ENCODE results near the gene CENPF.

CENPF gene

DNA sequence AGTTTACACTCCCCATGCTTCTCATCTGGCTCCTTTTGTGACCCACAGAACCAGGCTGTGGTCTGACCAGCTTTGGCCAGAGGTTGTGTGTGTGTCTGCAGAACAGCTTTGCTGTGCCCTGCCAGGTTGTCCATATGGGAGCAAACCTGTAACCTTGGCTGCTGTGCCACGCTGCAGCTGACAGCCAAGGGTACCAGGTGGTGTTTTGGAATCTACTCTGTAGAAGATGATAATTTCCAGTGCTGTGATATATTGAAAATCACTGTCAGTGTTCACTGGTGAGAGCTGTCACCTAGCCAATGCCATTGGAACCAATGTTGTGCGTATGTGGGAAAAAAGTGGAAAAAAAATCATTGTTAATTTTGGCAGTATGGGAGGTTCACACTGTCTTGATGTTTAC is 18.2 kb downstream of the CENPF start:
- ChIA-PET CTCF (interaction anchor here (0.8 to 1.8 kb wide), 4 partner anchors 18 to 289 kb away, joined by 3 to 6 read pairs (median 4); no protein-coding TSS in a partner anchor), POLR2A (no interaction called here)

DNA sequence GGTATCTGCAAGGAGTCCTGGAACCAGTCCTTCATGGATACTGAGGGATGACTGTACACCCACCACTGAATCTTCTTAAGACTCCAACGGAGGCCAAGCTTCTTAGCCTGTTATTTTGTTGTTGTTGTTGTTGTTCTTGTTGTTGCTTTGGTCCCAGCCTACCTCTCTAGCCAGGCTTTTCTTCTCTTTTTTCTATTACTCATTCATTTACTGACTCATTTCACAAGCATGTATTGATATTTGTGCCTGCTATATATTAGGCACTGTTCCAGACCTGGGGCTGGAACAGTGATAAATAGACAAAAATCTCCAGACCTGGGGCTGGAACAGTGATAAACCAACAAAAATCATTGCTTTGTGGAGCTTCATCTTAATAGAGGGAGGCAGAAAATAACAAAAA is 20.4 kb downstream of the CENPF start:
- TF ChIP-seq CTCF (IDR thresholded peaks at IDR 0.05; ENCODE audit: control extremely low read depth, extremely low read depth, low read depth, missing control alignments): no peak
- DNase-seq (ENCODE audit: extremely low spot score): no peak
- ChIA-PET CTCF (no interaction called here), POLR2A (no interaction called here)

More for the DNA sequence above, 18.2 kb downstream of the CENPF start:
- TF ChIP-seq CTCF (IDR thresholded peaks at IDR 0.05; ENCODE audit: control extremely low read depth, extremely low read depth, low read depth, missing control alignments): no peak
- no peak for DNase-seq (ENCODE audit: extremely low spot score)

DNA sequence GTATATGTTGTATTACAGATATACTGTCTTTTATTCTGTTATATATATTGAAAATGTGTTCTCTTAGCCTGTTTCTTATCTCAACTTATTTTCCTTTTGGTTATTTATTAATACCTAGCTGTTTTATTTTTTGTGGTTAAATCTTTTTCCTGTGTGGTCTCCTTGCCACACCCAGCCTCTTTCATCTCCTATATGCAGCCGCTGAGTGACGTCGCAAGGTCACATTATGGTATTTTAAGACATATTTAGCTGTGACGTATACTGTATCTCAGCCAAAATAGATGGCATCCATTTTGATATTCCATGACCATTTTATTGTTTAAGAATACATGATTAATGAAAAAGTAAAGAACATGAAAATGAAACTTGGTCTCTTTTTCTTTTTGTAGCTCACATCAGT is 29.1 kb downstream of the CENPF start:
- CTCF ChIA-PET: interaction anchor here (0.8 to 1.3 kb wide), 3 partner anchors 9 to 370 kb away, joined by 3 to 4 read pairs (median 4); no protein-coding TSS in a partner anchor

GRCh38 chr1:214633686-214634085 is 30.7 kb downstream of the CENPF start:
- no peak for TF ChIP-seq CTCF (IDR thresholded peaks at IDR 0.05; ENCODE audit: control extremely low read depth, extremely low read depth, low read depth, missing control alignments)
- CTCF ChIA-PET: no interaction called here
- POLR2A ChIA-PET: no interaction called here
- DNase-seq (ENCODE audit: extremely low spot score): no peak

More for the DNA sequence above, 29.1 kb downstream of the CENPF start:
- DNase-seq (ENCODE audit: extremely low spot score): no peak
- POLR2A ChIA-PET: no interaction called here
- TF ChIP-seq CTCF (IDR thresholded peaks at IDR 0.05; ENCODE audit: control extremely low read depth, extremely low read depth, low read depth, missing control alignments): no peak

- ChIA-PET CTCF (interaction anchor here (1.6 to 4.6 kb wide), 2 partner anchors 13 to 373 kb away, joined by 6 to 54 read pairs; no protein-coding TSS in a partner anchor), POLR2A (no interaction called here)
- no peak for DNase-seq (ENCODE audit: extremely low spot score)
- no peak for TF ChIP-seq CTCF (IDR thresholded peaks at IDR 0.05; ENCODE audit: control extremely low read depth, extremely low read depth, low read depth, missing control alignments)
Measured at GRCh38 chr1:214634267-214634666, 31.3 kb downstream of the CENPF start.

- TF ChIP-seq CTCF (IDR thresholded peaks at IDR 0.05; ENCODE audit: control extremely low read depth, extremely low read depth, low read depth, missing control alignments): no peak
- DNase-seq (ENCODE audit: extremely low spot score): no peak
- ChIA-PET POLR2A (no interaction called here), CTCF (interaction anchor here (1.0 to 5.3 kb wide), 6 partner anchors 7 to 374 kb away, joined by 3 to 55 read pairs (median 4); no protein-coding TSS in a partner anchor)
Measured at GRCh38 chr1:214635086-214635485, 32.1 kb downstream of the CENPF start.

Measured in GM10248 (cell line).